ENCODE data around the gene TMCC1.

TMCC1 gene

GRCh38 chr3:129622226-129622874 lies 271.2 kb downstream of the TMCC1 start:
- Mint-ChIP-seq H3K27ac (no peak overlapping the region), H3K36me3 (no peaks in the 10 kb centered on the region), H3K4me3 (no peak overlapping the region), H3K9me3 (no peaks in the 10 kb centered on the region), H3K27me3 (peaks cover 12% of the 10 kb centered on the region), H3K4me1 (peaks cover 23% of the 10 kb centered on the region)
- no peak for ATAC-seq

GRCh38 chr3:129621626-129622225 lies 271.8 kb downstream of the TMCC1 start:
- ATAC-seq: no peak
- H3K36me3 Mint-ChIP-seq: no peaks in the 10 kb centered on the region
- no peak overlapping the region for H3K27ac Mint-ChIP-seq
- H3K9me3 Mint-ChIP-seq: no peaks in the 10 kb centered on the region
- H3K27me3 Mint-ChIP-seq: peaks cover 12% of the 10 kb centered on the region
- H3K4me1 Mint-ChIP-seq: peaks cover 23% of the 10 kb centered on the region
- H3K4me3 Mint-ChIP-seq: no peak overlapping the region

DNA sequence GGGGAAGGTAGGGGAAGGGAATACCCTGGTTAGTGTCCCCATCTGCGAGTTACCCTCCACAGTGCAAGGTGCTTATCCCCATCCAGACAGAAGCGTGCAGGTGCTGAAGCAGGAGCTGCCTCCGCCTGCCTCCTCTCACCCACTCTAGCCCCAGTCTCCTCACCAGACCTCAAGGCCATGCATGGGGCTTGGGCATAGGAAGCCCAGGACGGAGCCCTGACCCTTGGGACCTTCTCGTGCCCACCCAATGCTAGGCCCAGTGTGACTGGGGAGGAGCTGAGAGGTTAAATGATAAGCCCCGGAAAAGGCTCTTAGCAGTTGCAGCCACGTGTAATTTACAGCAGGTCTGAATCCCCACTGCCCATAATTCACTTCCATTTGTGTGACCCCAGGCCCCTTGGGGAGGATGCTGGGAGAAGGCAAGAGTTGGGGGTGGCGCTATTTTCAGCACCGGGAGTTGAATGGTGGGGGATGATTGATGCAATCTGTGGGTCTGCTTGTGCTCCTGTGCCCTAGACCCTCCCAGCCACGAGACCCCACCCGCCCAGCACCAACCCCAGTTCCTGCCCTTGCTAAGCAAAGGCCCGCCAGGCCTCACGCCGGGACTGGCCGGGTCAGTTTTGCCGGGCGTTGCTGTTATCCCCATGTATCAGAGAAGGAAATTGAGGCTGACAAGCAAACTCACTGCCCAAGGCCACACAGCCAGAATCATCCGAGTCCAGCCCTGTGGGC lies 272.5 kb downstream of the TMCC1 start:
- no peaks in the 10 kb centered on the region for H3K9me3 Mint-ChIP-seq

GRCh38 chr3:129619726-129620162 lies 273.8 kb downstream of the TMCC1 start:
- Mint-ChIP-seq H3K27me3 (peaks cover 12% of the 10 kb centered on the region), H3K36me3 (no peaks in the 10 kb centered on the region), H3K9me3 (no peaks in the 10 kb centered on the region), H3K4me1 (peaks cover 18% of the 10 kb centered on the region), H3K4me3 (no peak overlapping the region), H3K27ac (no peak overlapping the region)
- ATAC-seq: no peak

More for the DNA sequence above, 272.5 kb downstream of the TMCC1 start:
- H3K27me3 Mint-ChIP-seq: peaks cover 12% of the 10 kb centered on the region
- no peaks in the 10 kb centered on the region for H3K36me3 Mint-ChIP-seq
- no peak for ATAC-seq
- no peak overlapping the region for H3K27ac Mint-ChIP-seq
- H3K4me3 Mint-ChIP-seq: no peak overlapping the region
- peaks cover 23% of the 10 kb centered on the region for H3K4me1 Mint-ChIP-seq

GRCh38 chr3:129618901-129619671 lies 274.4 kb downstream of the TMCC1 start:
- no peak for ATAC-seq
- peaks cover 12% of the 10 kb centered on the region for H3K27me3 Mint-ChIP-seq
- H3K4me1 Mint-ChIP-seq: peaks cover 18% of the 10 kb centered on the region
- H3K27ac Mint-ChIP-seq: peak overlapping the region; percentile 10
- H3K4me3 Mint-ChIP-seq: peak overlapping the region; percentile 44
- H3K9me3 Mint-ChIP-seq: no peaks in the 10 kb centered on the region
- H3K36me3 Mint-ChIP-seq: no peaks in the 10 kb centered on the region

DNA sequence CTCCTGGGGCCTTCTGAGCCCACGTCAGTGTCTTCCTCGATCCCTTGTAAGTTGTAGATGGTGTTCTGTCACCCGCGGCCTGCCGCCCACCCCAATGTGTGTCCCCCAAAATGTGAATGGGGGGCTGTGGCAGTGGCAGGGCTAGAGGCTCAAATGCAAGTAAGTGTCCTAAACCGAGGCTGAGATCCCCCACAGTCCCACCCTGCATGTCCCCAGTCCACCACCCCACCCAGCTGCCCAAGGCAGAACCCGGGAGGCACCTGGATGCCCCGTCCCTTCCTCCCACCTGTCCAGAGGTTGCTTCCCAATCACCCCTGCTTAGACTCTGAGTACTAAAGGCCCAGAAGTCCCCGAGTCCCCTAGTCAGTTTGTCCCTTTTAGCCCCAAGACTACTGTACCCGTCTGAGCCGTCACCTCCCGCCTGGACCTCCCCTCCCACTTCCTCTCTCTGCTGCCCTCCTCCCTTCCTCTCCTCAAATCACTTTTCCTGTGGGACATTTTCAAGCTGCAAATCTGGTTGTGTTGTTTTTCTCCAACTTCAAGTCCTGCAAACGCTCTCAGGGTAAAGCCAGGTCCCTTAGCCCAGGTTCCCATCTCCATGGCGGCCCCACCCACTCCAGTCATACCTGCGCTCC lies 275.2 kb downstream of the TMCC1 start:
- Mint-ChIP-seq H3K27me3 (peaks cover 12% of the 10 kb centered on the region), H3K9me3 (no peaks in the 10 kb centered on the region), H3K4me1 (peaks cover 18% of the 10 kb centered on the region), H3K27ac (peak overlapping the region; percentile 10), H3K4me3 (peak overlapping the region; percentile 44), H3K36me3 (no peaks in the 10 kb centered on the region)
- no peak for ATAC-seq

DNA sequence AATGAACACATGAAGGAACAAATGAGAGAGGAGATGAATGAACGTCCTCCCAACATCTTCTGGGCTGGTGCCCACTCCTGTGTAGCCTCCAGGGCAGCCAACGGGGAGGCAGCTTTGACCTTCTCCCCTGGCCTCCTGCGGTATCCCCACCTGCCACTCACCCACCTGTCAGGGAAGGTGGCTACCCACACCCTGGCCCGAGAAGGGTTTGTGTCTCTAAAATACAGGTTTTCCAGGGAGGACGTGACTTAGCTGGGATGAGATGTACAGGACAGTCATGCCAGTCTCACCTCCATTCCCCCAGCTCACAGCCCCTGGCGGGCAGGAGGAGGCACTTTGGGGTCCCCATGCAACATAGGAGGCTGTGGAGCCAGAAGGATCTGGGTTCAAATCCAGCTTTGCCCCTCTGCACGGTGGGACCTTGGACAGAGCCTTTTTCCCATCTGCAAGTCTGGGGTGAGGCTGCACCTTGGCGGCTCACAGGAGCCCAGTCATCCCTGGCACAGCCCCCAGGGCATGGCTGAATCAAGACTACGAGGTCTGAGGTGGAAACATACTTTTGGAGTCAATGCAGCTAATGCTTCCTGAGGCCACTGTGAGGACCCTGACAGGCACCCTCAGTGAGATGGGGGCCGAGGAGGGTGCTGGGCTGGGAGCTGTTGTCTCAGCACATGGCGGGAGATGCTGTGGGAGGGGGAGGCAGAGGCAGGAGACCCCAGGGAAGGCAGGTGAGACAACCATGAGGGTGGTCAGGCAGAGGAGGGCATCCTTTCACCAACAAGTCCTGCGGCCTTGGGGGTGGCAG lies 275.9 kb downstream of the TMCC1 start:
- Mint-ChIP-seq H3K27ac (no peak overlapping the region), H3K27me3 (peaks cover 12% of the 10 kb centered on the region), H3K36me3 (no peaks in the 10 kb centered on the region), H3K9me3 (no peaks in the 10 kb centered on the region), H3K4me3 (no peak overlapping the region), H3K4me1 (peaks cover 18% of the 10 kb centered on the region)
- ATAC-seq: no peak

- Mint-ChIP-seq H3K4me3 (no peak overlapping the region), H3K4me1 (peaks cover 18% of the 10 kb centered on the region), H3K27me3 (peaks cover 15% of the 10 kb centered on the region), H3K36me3 (no peaks in the 10 kb centered on the region), H3K27ac (no peak overlapping the region), H3K9me3 (no peaks in the 10 kb centered on the region)
- ATAC-seq: no peak
Measured at GRCh38 chr3:129616713-129617112, 276.8 kb downstream of the TMCC1 start.

DNA sequence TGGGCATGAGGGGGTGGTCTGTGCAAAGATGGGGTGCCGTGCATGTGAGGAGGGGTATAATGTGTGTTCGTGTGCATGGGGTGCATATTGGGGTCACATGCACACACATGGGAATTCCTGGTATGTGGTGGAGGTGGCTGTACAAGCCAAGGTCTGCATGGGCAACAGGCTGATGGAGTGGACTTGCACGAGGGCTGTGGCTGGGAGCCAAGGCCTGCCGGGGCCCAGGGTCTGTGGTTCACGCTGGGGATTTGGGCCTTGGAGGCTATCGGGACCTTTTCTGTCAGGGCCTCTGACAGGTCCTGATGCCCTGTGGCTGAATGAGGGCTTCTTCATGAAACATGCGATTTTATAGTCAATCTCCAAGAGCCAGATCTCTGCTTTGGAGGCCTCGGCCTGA lies 277.2 kb downstream of the TMCC1 start:
- H3K36me3 Mint-ChIP-seq: no peaks in the 10 kb centered on the region
- ATAC-seq: no peak
- H3K9me3 Mint-ChIP-seq: no peaks in the 10 kb centered on the region
- no peak overlapping the region for H3K27ac Mint-ChIP-seq
- no peak overlapping the region for H3K4me3 Mint-ChIP-seq
- H3K4me1 Mint-ChIP-seq: peaks cover 18% of the 10 kb centered on the region
- peaks cover 19% of the 10 kb centered on the region for H3K27me3 Mint-ChIP-seq

- H3K9me3 Mint-ChIP-seq: no peaks in the 10 kb centered on the region
- H3K27me3 Mint-ChIP-seq: peaks cover 22% of the 10 kb centered on the region
- no peaks in the 10 kb centered on the region for H3K36me3 Mint-ChIP-seq
- no peak overlapping the region for H3K27ac Mint-ChIP-seq
- peaks cover 18% of the 10 kb centered on the region for H3K4me1 Mint-ChIP-seq
- no peak overlapping the region for H3K4me3 Mint-ChIP-seq
- ATAC-seq: no peak
Measured at GRCh38 chr3:129615751-129616281, 277.7 kb downstream of the TMCC1 start.

DNA sequence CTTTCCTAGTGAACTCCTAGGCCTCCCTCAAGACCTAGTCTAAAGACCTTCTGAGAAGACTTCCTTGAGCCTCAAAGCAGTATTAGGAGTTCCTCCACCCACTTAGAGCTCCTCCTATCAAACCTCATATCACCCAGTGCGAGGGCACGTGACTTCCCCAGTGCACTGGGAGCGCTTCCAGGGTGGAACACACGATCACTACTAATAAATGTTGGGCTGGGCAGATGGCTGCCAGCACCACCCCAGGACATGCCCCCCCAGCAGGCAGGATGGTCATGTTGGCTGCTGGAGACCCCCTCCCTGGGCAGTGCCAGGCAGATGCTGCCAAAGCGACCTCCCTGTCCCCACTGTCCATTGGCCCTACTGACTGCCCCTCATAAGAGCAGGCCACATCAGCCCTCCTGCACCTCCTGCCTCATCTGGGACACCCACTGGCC lies 278.6 kb downstream of the TMCC1 start:
- Mint-ChIP-seq H3K36me3 (no peaks in the 10 kb centered on the region), H3K9me3 (no peaks in the 10 kb centered on the region), H3K27ac (no peak overlapping the region), H3K4me1 (peaks cover 17% of the 10 kb centered on the region), H3K4me3 (no peak overlapping the region), H3K27me3 (peaks cover 22% of the 10 kb centered on the region)
- ATAC-seq: no peak

- H3K4me1 Mint-ChIP-seq: peaks cover 12% of the 10 kb centered on the region
- H3K4me3 Mint-ChIP-seq: no peak overlapping the region
- ATAC-seq: no peak
- no peaks in the 10 kb centered on the region for H3K9me3 Mint-ChIP-seq
- H3K36me3 Mint-ChIP-seq: no peaks in the 10 kb centered on the region
- peaks cover 22% of the 10 kb centered on the region for H3K27me3 Mint-ChIP-seq
- no peak overlapping the region for H3K27ac Mint-ChIP-seq
Measured at GRCh38 chr3:129614435-129614834, 279.1 kb downstream of the TMCC1 start.

DNA sequence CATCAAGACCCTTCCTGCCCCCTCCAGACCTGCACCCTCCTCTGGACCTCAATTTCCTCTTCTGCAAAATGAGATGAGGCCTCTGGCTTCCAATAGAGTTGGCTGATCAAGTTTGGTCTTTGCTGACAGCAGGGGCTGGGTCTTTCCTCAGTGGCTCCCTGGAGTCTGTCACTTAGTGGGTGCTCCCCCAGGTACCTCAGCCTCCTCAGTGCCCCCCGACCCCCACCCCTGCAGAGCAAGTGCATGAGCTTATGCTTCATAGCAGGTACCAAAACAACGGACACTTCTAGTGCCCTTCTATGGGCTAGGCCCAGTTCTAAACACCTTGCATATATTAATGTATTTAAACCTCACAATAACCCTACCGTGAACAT lies 280.2 kb downstream of the TMCC1 start:
- no peaks in the 10 kb centered on the region for H3K9me3 Mint-ChIP-seq

More for the DNA sequence above, 280.2 kb downstream of the TMCC1 start:
- no peak for ATAC-seq
- Mint-ChIP-seq H3K27ac (no peak overlapping the region), H3K4me3 (no peak overlapping the region), H3K4me1 (peaks cover 8% of the 10 kb centered on the region), H3K36me3 (no peaks in the 10 kb centered on the region), H3K27me3 (peaks cover 22% of the 10 kb centered on the region)

All from stimulated activated memory B cell treated with anti-CD40 and anti-IgM and Interleukin-4, amounts not matched to agents 10 μg/mL and 1 μg/mL and 100 μg/mL, for 72 hours (primary cell).